NCI-H2196 treated with DMSO at 0.1 percent for 48 hours (cell line): ENCODE data around the gene FAM222B.
A peak's percentile ranks its signal among the peaks of the same experiment; 100 is the strongest.
"Not testable (repeated sequence)": the region's sequence is repeated elsewhere in the genome, so short reads cannot be mapped to it uniquely, and the experiment has no call there.

Experiments used
- DNase-seq: peaks from one replicate; lab custom pipeline; 2025; ENCODE audit not compliant: unreplicated experiment; lab: John Stamatoyannopoulos, UW

Gene FAM222B

GRCh38 chr17:28729950-28730330, 112.7 kb downstream of the FAM222B start:
- no peak for DNase-seq

- DNase-seq, result peak; percentile 65
Observed at GRCh38 chr17:28728364-28729200, 114.0 kb downstream of the FAM222B start, which contains the start of gene NEK8. NEK8 (plus strand) TSS chr17:28728788; CDS start chr17:28728814, 26 bp downstream.

- peak; percentile 84 for DNase-seq
Observed at GRCh38 chr17:28726627-28727491, 115.7 kb downstream of the FAM222B start.

GRCh38 chr17:28726226-28726626, 116.4 kb downstream of the FAM222B start, which contains the start of gene TLCD1:
TLCD1 (minus strand) TSS chr17:28726233; CDS start chr17:28726097, 136 bp downstream.
- DNase-seq, result no peak

- peak; percentile 53 for DNase-seq
Observed at GRCh38 chr17:28725660-28726225, 116.8 kb downstream of the FAM222B start.

GRCh38 chr17:28725166-28725659, 117.4 kb downstream of the FAM222B start:
- no peak for DNase-seq

GRCh38 chr17:28724500-28725165, 118.0 kb downstream of the FAM222B start:
- DNase-seq, result no peak

GRCh38 chr17:28723836-28724499, 118.6 kb downstream of the FAM222B start:
- DNase-seq, result not testable (repeated sequence)

- no peak for DNase-seq
Observed at GRCh38 chr17:28723159-28723835, 119.3 kb downstream of the FAM222B start.

- DNase-seq, result no peak
Observed at GRCh38 chr17:28722417-28723158, 120.0 kb downstream of the FAM222B start.

- not testable (repeated sequence) for DNase-seq
Observed at GRCh38 chr17:28720997-28721329, 121.6 kb downstream of the FAM222B start.

GRCh38 chr17:28720247-28720996, 122.2 kb downstream of the FAM222B start:
- no peak for DNase-seq

GRCh38 chr17:28719021-28719433, 123.6 kb downstream of the FAM222B start:
- DNase-seq, result no peak

- no peak for DNase-seq
Observed at GRCh38 chr17:28718333-28719020, 124.1 kb downstream of the FAM222B start.

GRCh38 chr17:28717578-28718332, 124.8 kb downstream of the FAM222B start, which contains the start of gene RAB34:
RAB34 (minus strand) TSS chr17:28717868; CDS start chr17:28717266, 602 bp downstream.
- DNase-seq, result no peak

GRCh38 chr17:28716740-28717577, 125.6 kb downstream of the FAM222B start:
- no peak for DNase-seq
